HepG2 (cell line): ENCODE measurements around the gene NMUR2.

Experiments used
- GABPA ChIP-seq, 2 experiments: IDR thresholded peaks; 2 replicates each; pipeline ENCODE4 v1.6.1; 2011 to 2016; ENCODE audit warnings: low read depth in 2 of 2, low read length in 1 of 2, missing biosample characterization in 1 of 2, missing genetic modification characterization in 1 of 2
- KDM3A ChIP-seq: IDR thresholded peaks from 2 replicates; pipeline ENCODE4 v1.6.1; 2018; ENCODE audit warnings: low read depth, missing compliant biosample characterization
- POLR2AphosphoS5 ChIP-seq: IDR thresholded peaks from 2 replicates; pipeline ENCODE4 v1.6.1; 2012; ENCODE audit warnings: low read depth, low read length
- RFX5 ChIP-seq: IDR thresholded peaks from 2 replicates; pipeline ENCODE4 v1.6.1; 2011; ENCODE audit warnings: low read depth, low read length, improper control_type of control experiment
- TFDP1 ChIP-seq: IDR thresholded peaks from 2 replicates; pipeline ENCODE4 v1.6.1; 2016; ENCODE audit warnings: missing compliant biosample characterization, missing genetic modification reagents, borderline replicate concordance
- THAP11 ChIP-seq: IDR thresholded peaks from 2 replicates; pipeline ENCODE4 v1.6.1; 2016; ENCODE audit warnings: missing biosample characterization, missing genetic modification reagents
- UBTF ChIP-seq: sonication (generic); formaldehyde crosslinking; IDR thresholded peaks from 2 replicates; pipeline ENCODE4 v1.4.0; 2020; ENCODE audit warnings: mild to moderate bottlenecking, missing genetic modification reagents
- ZBTB1 ChIP-seq: sonication (generic); formaldehyde crosslinking; IDR thresholded peaks from 2 replicates; pipeline ENCODE4 v1.4.0; 2020; ENCODE audit warnings: missing genetic modification reagents, borderline replicate concordance

- TF ChIP-seq KDM3A (CRISPR knock-in tag) (no peak), GABPA (IDR thresholded peaks at IDR 0.05; ENCODE audit: low read depth, low read length) (no peak), GABPA (CRISPR knock-in tag; IDR thresholded peaks at IDR 0.05; ENCODE audit: low read depth) (no peak), POLR2AphosphoS5 (no peak), ZBTB1 (CRISPR knock-in tag) (no peak), THAP11 (CRISPR knock-in tag) (no peak), TFDP1 (CRISPR knock-in tag) (no peak), RFX5 (no peak), UBTF (no peak)
Measured at GRCh38 chr5:152367554-152367953, 37.5 kb downstream of the NMUR2 start.
